HG02970 (cell line): ENCODE measurements around the gene TADA2A.
"Not testable (repeated sequence)": the region's sequence is repeated elsewhere in the genome, so short reads cannot be mapped to it uniquely, and the experiment has no call there.

Source experiments
- ATAC-seq: cut with Tn5 transposase; IDR thresholded peaks from one replicate; pipeline ENCODE4 v1.9.1; 2021; ENCODE audit warnings: mild to moderate bottlenecking, moderate library complexity, moderate number of reproducible peaks; ENCODE audit not compliant: unreplicated experiment, low FRiP score

Gene TADA2A

DNA sequence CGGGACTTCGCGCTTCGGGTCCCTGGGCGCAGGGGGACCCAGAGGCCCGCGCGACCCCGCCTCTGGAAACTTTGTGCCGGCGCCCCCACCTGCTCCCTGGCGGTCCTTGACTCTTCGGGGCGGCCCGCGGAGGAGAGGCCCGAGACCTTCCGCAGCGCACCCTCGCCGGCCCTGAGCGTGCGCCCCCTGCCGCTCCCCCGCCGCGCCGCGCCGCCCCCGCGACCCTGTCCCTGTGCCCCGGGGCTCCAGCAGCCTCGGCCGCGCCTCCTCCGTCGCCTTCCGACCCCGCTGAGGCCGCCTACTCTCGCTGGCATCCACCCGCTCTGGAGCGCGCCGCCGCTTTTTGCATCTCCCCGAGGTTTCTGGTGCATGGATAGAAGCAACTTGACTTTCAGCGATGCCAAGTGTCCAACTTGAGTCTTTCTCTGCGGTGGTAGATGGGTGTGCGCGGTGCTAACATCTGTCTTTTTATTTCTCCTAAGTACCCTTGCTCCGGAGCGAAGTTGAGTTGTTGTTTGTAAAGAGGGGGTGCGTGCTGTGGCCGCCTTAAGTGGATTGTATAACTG, 83.4 kb downstream of the TADA2A start:
- peak; percentile 43 for ATAC-seq

DNA sequence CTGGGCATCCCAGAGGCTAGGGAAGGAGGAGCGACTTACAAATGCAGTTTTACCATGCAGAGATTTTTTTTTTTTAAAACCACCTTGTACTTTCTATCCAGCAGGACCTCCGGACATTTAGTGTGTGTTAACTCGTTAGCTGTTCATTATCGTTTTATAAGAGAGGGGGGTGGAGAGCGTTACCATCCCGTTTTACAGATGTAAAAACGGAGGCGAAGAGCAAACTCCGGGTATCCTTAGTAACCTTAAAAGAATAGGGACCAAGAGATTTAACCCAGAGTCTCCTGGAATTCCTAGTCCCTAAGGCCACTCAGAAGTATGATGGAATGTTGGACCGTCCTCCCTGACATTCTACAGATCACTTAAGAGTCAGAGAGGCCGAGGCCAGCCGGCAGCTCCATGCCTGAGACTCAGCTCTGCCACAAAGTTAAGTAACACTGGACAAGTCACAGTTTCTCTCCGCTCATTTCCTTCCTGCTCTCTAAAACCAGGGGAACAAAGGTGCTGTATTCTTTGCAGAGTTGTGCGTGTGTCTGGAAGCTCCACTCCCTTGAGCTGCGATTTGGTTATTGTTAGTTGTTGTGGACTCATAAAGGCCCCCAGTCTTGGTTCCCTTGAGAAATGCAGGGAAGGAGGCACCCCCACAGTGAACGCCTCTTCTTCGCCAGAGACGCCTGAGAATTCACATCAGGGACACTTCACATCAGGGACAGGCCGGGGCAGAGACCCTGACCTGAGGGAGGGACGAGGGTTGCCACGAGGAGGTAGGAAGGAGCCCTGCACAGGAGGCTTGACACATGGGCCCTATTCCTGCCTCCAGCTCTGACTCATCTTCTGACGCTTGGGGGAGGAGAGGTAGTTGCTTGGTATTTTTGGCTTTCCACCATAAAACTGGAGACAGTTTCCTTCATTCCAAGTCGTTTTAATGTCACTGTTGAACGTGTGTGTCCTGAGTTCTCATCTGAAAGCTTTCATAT, 84.2 kb downstream of the TADA2A start:
- ATAC-seq: no peak

DNA sequence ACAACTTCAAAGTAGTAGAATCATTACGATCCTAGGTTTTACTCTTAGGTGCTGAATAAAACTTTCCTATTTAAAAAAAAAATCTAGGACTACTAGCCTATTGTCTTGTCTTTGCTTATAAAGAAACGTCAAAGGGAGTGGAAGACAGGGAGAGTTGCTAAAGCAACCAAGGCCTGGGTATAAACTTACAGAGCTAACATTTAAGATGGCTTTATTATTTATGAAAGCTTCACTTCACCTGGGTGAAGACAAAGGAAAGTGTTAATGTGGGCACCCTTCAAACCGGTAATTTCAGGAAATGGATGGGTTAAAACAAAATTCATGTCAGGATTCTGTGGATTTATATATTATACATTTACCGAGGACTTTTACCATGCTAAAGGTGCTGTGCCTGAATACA, 85.5 kb downstream of the TADA2A start:
- ATAC-seq: no peak

DNA sequence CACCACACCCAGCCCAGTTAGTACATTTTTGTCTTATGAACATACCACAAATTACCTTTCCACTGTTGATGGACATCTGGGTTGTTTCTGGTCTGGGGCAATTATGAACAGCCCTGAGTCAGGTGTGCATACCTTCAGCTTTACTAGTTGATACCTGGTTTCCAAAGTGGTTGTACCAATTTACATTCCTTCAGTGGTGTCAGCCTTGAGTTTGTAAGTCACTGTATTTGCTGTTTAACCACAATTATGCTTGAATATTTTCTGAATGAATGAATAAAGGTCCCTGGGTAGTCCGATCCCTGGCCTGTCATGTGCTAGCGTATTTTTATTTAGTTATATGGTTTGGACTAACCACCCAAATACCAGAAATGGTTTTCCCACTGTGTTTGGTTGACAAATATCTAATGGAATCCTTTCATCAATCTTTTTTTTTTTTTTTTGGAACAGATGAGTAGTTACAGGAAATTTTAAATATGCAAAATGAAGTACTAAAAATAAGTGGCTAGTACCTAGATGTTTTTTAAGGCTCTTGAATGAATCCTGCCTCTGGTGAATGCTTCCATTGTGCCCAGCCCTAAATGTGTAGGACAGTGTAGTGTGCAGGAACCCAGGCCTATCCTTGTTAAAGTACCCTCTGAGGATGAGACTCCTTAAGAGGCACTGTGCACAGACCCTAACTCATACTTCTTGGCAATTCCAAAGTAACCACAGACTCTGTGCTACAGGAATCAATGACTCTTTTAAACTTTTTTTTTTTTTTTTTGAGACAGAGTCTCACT, 86.8 kb downstream of the TADA2A start:
- ATAC-seq: no peak

DNA sequence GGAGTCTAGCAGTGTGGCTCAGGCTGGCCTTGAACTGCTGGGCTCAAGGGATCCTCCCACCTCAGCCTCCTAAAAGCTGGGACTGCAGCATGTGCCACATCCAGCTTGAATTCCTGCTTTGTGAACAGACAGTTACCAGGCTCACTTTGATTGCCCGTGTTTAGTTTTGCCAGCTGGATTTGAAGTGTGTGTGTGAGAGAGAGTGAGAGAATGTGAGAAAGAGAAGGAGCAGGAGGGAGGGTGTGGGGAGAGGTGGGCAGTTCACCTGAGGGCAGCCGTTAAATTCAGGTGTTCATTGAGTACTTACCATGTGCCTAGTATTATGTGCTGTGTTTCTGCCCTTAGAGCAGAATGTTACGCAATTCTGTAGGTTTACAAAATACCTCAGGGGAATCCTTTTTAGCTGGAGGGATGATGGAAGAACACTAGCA, 87.7 kb downstream of the TADA2A start:
- ATAC-seq: no peak

DNA sequence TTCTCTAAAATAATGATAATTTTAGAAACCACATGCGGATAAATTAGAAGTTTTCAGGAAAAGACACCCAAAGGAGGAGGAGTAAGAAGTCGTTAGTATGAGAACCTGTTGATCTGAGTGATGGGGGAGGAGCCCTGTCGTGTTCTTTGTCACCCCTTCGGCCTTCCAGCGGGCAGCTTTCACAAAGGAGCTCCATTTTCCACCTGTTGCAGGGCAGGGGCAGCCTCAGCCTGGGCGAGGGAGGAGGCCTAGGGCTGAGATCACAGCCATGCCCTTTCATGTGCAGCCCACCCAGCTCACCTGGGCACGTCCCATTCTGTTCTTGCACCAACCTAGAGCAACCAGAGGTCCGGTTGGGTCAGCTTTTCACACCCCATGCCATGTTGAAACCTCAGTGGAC, 88.3 kb downstream of the TADA2A start:
- ATAC-seq: no peak

DNA sequence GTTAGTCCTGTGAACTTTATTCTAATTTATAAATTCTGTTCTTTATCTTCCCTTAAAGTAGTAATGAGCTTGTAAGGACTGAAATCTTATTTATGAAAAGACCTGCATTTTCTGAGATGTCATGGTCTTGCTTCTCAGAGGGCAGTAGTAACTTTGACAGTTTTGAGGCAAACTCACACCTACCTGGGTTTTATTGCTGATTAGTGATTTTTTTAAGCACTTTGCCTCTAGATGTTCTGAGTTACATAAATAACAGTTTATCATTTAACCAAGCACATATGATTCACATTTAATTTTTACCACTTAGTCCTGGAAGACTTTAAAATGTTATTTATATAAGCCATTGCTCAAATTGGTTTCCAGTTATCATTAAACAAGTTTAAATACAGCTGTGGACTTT, 93.7 kb downstream of the TADA2A start:
- ATAC-seq: no peak

DNA sequence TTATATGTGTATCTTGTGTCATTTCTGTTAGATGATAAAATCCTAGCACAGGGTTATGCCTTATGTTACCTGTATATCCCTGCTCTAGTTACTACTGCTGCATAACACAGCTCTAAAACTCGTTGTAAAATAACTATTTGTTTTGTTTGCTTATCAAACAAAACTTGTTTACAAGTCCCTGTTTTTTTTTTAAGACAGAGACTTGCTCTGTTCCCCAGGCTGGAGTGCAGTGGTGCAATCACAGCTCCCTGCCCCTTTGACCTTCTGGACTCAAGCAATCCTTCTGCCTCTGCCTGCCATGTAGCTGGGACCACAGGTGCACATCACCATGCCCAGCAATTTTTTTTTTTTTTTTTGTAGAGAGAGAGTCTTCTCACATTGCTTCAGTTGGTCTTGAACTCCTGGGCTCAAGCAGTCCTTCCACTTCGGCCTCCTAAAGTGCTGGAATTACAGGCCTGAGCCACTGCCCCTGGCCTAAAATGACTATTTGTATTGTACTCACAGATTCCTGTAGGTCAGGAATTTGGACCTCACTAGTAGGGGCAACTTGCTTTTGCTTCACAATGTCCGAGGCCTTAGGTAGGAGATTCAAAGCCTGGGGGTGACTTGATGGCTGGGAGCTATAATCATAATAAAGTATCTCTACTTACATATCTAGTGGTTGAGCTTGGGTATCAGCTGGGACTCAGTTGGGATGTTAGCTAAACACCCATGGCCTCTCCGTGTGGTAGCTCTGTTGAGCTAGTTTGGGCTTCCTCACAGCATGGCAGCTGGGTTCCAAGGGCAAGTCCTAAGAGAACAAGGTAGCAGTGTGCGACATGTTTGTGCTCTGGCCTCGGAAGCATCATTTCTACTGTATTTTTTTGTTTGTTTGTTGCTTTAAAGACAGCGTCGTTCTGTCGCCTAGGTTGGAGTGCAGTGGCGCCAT, 95.6 kb downstream of the TADA2A start:
- no peak for ATAC-seq

DNA sequence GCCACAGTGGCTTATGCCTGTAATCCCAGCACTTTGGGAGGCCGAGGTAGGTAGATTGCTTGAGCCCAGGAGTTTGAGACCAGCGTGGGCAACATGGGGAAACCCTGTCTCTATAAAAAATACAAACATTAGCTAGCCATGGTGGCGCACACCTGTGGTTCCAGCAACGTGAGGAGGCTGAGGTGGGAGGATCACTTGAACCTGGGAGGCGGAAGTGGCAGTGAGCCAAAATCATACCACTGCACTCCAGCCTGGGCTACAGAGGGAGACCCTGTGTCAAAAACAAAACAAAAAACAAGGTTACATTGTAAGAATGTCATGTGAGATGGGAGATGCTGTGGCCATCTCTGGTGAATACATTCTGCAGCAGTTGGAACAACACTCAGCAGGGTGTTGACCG, 96.5 kb downstream of the TADA2A start:
- no peak for ATAC-seq

DNA sequence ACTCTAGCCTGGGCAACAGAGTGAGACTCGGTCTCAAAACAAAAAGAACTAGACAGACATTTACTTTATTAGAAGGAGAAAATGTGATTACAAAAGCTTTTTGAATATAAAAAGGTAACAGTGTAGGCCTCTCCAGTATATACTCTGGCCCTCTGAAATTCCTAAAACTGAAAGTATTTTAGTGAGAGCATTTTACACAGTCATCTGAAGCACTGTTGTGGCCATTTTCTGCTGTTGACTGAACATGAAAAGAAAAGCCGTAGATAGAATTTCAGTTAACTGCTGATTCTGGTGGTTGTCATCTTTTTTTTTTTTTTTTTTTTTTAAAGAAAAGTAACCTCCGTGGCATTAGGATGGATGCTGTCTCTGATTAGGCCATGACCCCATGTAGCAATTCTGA, 98.6 kb downstream of the TADA2A start:
- no peak for ATAC-seq

DNA sequence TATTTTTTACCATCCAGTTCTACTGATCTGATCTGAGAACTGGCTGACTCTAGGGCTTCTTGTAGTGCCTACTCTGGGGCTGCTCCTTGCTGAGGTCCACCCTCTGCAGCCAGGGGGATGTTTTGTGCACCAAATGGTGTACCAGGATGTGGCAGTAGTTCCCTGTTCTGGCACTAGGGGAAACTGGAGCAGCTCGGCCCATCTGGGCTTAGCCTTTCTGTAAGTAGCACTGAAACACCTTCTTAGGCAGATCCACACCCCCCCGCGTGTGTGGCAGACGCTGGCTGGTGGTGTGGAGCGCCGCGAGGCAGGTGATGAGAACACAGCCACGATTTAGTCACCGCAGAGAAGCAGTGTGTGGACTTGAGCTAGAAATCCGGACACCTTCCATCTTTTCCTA, 100.0 kb downstream of the TADA2A start:
- no peak for ATAC-seq

DNA sequence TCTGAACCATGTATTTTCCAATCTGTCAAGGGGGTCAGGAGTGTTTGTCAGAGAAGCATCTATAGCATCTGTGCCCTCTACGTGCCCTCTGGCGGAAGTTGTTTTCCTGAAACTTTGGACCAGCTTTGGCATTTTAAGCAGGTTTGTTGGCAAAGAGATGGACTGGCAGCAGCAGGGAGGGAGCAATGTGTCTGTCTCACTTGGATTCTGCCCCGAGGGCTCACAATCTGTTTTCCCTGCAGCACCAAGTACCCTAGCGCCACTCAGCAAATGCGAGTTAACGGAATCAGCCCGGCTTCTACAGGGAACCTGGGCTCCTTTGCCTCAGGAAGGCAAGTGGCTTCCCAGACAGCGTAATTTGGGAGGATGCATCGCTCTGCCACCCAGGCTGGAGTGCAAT, 100.4 kb downstream of the TADA2A start:
- ATAC-seq: no peak

DNA sequence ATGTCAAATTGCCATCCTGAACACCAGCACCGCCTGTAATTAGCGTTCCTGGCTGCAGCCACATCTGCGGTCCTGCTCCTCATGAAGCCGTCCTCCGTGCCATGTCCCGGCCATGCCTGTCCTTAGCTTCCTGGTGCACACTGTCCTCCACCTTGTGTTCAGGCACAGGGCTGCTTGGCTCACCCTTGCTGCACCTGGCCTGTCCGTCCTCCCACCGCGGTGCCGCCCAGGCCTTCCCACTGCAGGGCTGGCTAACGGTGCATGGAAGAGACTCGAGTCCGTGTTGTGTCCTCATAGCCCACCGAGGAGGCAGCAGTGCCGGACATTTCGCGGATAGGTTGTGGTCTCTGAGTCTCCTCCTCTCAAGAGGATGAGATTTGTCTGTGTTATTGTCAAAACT, 103.4 kb downstream of the TADA2A start:
- ATAC-seq: no peak

DNA sequence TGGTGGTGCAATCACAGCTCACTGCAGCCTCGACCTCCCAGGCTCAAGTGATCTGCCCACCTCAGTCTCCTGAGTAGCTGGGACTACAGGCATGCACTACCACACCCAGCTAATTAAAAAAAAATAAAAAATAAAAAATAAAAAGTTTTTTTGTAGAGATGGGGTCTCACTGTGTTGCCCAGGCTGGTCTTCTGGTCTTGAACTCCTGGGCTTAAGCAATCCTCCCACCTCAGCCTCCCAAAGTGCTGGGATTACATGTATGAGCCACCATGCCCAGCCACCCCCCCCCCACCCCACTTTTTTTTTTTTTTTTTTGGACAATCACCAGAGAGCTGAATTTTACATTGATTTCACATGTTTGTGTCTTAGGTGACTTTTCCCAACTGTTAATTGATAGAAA, 105.0 kb downstream of the TADA2A start:
- ATAC-seq: not testable (repeated sequence)

DNA sequence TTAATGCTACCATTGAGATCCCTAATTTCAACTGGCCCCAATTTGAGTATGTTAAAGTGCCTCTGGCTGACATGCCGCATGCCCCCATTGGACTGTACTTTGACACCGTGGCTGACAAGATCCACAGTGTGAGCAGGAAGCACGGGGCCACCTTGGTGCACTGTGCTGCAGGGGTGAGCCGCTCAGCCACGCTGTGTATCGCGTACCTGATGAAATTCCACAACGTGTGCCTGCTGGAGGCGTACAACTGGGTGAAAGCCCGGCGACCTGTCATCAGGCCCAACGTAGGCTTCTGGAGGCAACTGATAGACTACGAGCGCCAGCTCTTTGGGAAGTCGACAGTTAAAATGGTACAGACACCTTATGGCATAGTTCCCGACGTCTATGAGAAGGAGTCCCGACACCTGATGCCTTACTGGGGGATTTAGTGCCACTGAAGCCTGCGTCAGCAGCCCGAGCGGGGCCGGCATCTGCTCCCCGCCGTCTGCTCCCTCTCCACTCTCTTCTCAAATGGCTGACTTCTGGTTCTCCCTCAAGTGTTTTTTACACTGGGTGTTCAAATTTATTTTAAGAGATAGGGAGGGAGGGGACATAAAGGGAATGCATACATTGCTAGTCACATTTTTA, 105.9 kb downstream of the TADA2A start:
- no peak for ATAC-seq

DNA sequence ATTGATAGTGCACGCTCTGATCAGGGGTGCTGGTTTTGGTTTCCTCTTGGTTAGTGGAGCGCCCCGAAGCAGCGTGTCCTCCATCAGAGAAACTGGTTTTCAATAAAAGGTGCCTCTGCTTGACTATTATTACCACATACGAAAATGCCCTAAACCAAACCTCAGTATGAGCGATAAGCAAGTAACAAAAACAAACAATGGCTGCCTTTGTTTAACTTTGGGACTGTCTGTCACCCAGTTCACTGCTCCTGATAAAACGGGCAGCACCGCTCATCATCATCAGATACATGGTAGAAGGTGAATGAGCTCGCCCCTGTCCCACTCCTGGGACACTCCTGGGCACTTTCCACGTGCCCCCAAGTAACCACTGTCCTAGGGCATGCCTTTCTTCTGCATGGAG, 107.0 kb downstream of the TADA2A start:
- no peak for ATAC-seq

DNA sequence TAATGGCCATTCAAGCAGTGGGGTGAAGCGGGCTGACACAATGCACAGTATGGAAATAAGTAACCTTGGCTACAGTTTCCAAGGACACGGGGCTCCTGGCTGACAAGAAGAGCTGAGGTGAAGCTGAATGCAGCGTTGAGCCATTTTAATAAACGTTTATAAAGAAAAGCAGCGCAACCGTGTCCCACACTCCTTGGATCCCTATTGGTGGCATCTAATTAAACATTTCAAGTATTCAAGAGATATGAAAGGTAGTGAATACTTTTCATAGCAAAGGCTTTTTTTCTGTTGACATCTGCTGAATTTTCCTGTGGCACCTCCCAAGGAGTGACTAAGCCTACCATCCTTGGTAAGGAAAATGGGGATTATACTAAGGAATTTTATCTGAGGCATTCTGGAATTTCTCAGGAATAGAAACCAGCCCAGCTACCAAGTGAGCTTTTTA, 109.5 kb downstream of the TADA2A start:
- ATAC-seq: no peak

DNA sequence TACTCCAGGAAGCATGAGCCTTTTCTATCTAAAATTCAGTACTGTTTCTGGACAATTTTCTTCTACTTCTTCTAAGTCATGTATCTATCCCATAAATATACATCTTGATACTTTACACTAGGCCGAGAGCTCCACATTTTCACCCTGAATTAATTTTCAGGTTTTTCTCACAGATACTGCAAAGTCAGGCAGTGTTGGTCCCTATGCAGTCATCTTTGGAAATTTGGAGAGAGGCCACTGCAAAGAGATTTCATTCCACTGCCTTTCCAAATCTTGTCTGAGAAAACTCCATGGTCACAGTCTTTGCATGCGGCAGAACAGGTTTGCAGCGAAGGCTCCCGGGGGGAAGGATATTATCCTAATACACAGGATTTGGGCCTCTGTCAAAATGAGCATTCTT, 111.2 kb downstream of the TADA2A start:
- ATAC-seq: no peak

DNA sequence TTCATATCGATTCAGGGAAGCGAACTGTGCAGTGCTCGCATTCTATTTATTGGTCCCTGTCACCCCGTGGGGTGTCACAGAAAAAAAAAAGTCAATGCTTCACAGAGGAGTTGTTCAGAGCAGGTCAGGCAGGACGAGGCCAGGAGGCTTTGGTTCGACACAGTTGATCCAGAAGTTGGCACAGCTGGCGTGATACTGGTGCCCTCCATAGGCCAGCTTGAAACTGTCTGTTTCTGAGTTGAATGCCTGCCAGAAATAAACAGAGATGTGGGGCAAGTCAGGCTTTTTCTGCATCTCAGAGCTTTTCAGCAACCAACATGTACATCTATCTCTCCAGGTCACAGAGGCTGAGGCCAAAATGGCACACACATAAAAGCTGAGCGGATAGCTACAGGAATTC, 112.1 kb downstream of the TADA2A start:
- no peak for ATAC-seq
